GM15510 (cell line): Measurements from ENCODE around the gene NTRK2.

Experiments used
- POLR2A ChIP-seq: IDR thresholded peaks from 3 replicates; pipeline ENCODE4 v1.6.1; 2011; ENCODE audit warnings: borderline replicate concordance; ENCODE audit not compliant: insufficient read length; ENCODE audit errors: extremely low read depth

Gene NTRK2

GRCh38 chr9:84922051-84922450 is 252.5 kb downstream of the NTRK2 start:
- TF ChIP-seq POLR2A, result no peak

GRCh38 chr9:84924266-84924665 is 254.7 kb downstream of the NTRK2 start:
- TF ChIP-seq POLR2A, result no peak

GRCh38 chr9:84925225-84925872 is 255.8 kb downstream of the NTRK2 start:
- TF ChIP-seq POLR2A, result no peak

GRCh38 chr9:84926793-84927192 is 257.3 kb downstream of the NTRK2 start:
- TF ChIP-seq POLR2A, result no peak

GRCh38 chr9:84928419-84928818 is 258.9 kb downstream of the NTRK2 start:
- TF ChIP-seq POLR2A, result no peak

- TF ChIP-seq POLR2A, result no peak
Observed at GRCh38 chr9:84929068-84929467, 259.5 kb downstream of the NTRK2 start.

GRCh38 chr9:84932915-84933527 is 263.5 kb downstream of the NTRK2 start:
- no peak for TF ChIP-seq POLR2A

GRCh38 chr9:84935528-84936117 is 266.1 kb downstream of the NTRK2 start:
- no peak for TF ChIP-seq POLR2A

GRCh38 chr9:84937180-84937579 is 267.7 kb downstream of the NTRK2 start:
- TF ChIP-seq POLR2A, result no peak

- TF ChIP-seq POLR2A, result no peak
Observed at GRCh38 chr9:84937581-84937980, 268.1 kb downstream of the NTRK2 start.

- no peak for TF ChIP-seq POLR2A
Observed at GRCh38 chr9:84939774-84940173, 270.2 kb downstream of the NTRK2 start.

- TF ChIP-seq POLR2A, result no peak
Observed at GRCh38 chr9:84940294-84940693, 270.8 kb downstream of the NTRK2 start.

- TF ChIP-seq POLR2A, result no peak
Observed at GRCh38 chr9:84941792-84942191, 272.3 kb downstream of the NTRK2 start.

- no peak for TF ChIP-seq POLR2A
Observed at GRCh38 chr9:84943482-84944050, 274.0 kb downstream of the NTRK2 start.

- no peak for TF ChIP-seq POLR2A
Observed at GRCh38 chr9:84945878-84946538, 276.5 kb downstream of the NTRK2 start.
